Skin epidermis (tissue), 12 donors: ENCODE results near the gene LSG1.

Experiments
- H3K27ac ChIP-seq, 21 experiments: fragments of 200-600 bp; sonication (generic) in 11 of 21; one replicate each; pipeline ENCODE4 v1.5.0; 2020; ENCODE audit warnings: mild to moderate bottlenecking in 3 of 21, inconsistent platforms in 2 of 21, moderate library complexity in 2 of 21
- H3K4me3 ChIP-seq, 7 experiments: fragments of 200-600 bp; sonication (generic) in 2 of 7; one replicate each; pipeline ENCODE4 v1.5.0; 2020; ENCODE audit warnings: inconsistent platforms in 2 of 7, mild to moderate bottlenecking in 2 of 7, moderate library complexity in 1 of 7

Gene LSG1

GRCh38 chr3:194602669-194603171, 69.3 kb downstream of the LSG1 start:
- Histone ChIP-seq H3K4me3 (no peak overlapping the region), H3K27ac (no peak overlapping the region)

- H3K27ac ChIP-seq: no peak overlapping the region
- no peak overlapping the region for H3K4me3 ChIP-seq
Observed at GRCh38 chr3:194598771-194599557, 73.0 kb downstream of the LSG1 start.

- Histone ChIP-seq H3K27ac (no peak overlapping the region), H3K4me3 (no peak overlapping the region)
Observed at GRCh38 chr3:194596906-194597305, 75.1 kb downstream of the LSG1 start.

GRCh38 chr3:194592798-194593752, 78.9 kb downstream of the LSG1 start:
- peak overlapping the region in 2 of 21 experiments; percentile 0 to 26 for H3K27ac ChIP-seq
- H3K4me3 ChIP-seq: no peak overlapping the region
